SU-DHL-6 (cell line): ENCODE data around the gene S100A9.

Source experiments
- CTCF ChIP-seq: fragments of 200-600 bp; sonication (generic); IDR thresholded peaks from one replicate; pipeline ENCODE4 v1.5.1; 2017; ENCODE audit warnings: antibody characterized with exemption, mild to moderate bottlenecking, low read length, moderate library complexity; ENCODE audit not compliant: insufficient read depth, poor library complexity, severe bottlenecking
- EZH2phosphoT487 ChIP-seq: fragments of 200-600 bp; sonication (generic), shearing (Covaris generic); conservative IDR thresholded peaks from 2 replicates; pipeline ENCODE4 v1.6.1; 2018; ENCODE audit warnings: mild to moderate bottlenecking, antibody characterized with exemption, low read length, moderate library complexity, mixed read lengths

- no peak for TF ChIP-seq CTCF
- TF ChIP-seq EZH2phosphoT487 = no peak
Measured at GRCh38 chr1:153387785-153388184, 30.1 kb downstream of the S100A9 start.
